Islet of Langerhans (tissue), 1 donor: ENCODE data around the gene AMER3.
A peak's percentile ranks its signal among the peaks of the same experiment; 100 is the strongest.
"Not testable (repeated sequence)": the region's sequence is repeated elsewhere in the genome, so short reads cannot be mapped to it uniquely, and the experiment has no call there.

ENCODE experiments used
- FAIRE-seq: peaks from one replicate; lab custom pipeline; 2011; peaks lifted over from hg19 to GRCh38; lab: Jason Lieb, UNC

AMER3 gene

GRCh38 chr2:130755256-130756052, at the start of gene AMER3:
Gene AMER3 (plus strand): TSS chr2:130755540. CDS start chr2:130762073, 6,533 bp downstream.
- no peak for FAIRE-seq

- not testable (repeated sequence) for FAIRE-seq
Measured at GRCh38 chr2:130714795-130715194, 40.5 kb upstream of the AMER3 start.

GRCh38 chr2:130720036-130720435, 35.3 kb upstream of the AMER3 start:
- FAIRE-seq = no peak

- no peak for FAIRE-seq
Measured at GRCh38 chr2:130720528-130720927, 34.8 kb upstream of the AMER3 start.

- no peak for FAIRE-seq
Measured at GRCh38 chr2:130724455-130724854, 30.9 kb upstream of the AMER3 start.

GRCh38 chr2:130726614-130727180, 28.6 kb upstream of the AMER3 start:
- FAIRE-seq = no peak

GRCh38 chr2:130727286-130727924, 27.9 kb upstream of the AMER3 start:
- no peak for FAIRE-seq

GRCh38 chr2:130728007-130728454, 27.3 kb upstream of the AMER3 start:
- FAIRE-seq = no peak

GRCh38 chr2:130728549-130729316, 26.6 kb upstream of the AMER3 start, which contains the start of gene GPR148:
Gene GPR148 (plus strand): TSS chr2:130729070. CDS start chr2:130729152, 82 bp downstream.
- no peak for FAIRE-seq

- FAIRE-seq = no peak
Measured at GRCh38 chr2:130729322-130730299, 25.7 kb upstream of the AMER3 start.

- FAIRE-seq = not testable (repeated sequence)
Measured at GRCh38 chr2:130732257-130732656, 23.1 kb upstream of the AMER3 start.

- no peak for FAIRE-seq
Measured at GRCh38 chr2:130735200-130735599, 20.1 kb upstream of the AMER3 start.

GRCh38 chr2:130736487-130736886, 18.9 kb upstream of the AMER3 start:
- no peak for FAIRE-seq

GRCh38 chr2:130737592-130737991, 17.7 kb upstream of the AMER3 start:
- no peak for FAIRE-seq

- FAIRE-seq = no peak
Measured at GRCh38 chr2:130740671-130741070, 14.7 kb upstream of the AMER3 start.

GRCh38 chr2:130743278-130743677, 12.1 kb upstream of the AMER3 start:
- FAIRE-seq = no peak

GRCh38 chr2:130744287-130745117, 10.8 kb upstream of the AMER3 start:
- peak; percentile 76 for FAIRE-seq

- FAIRE-seq = no peak
Measured at GRCh38 chr2:130749078-130749477, 6.3 kb upstream of the AMER3 start.

GRCh38 chr2:130749641-130750040, 5.7 kb upstream of the AMER3 start:
- no peak for FAIRE-seq

GRCh38 chr2:130754811-130755210, 529 bp upstream of the AMER3 start:
- no peak for FAIRE-seq
